HL-60 (cell line): ENCODE measurements around the gene DAB2IP.

Experiments
- DNase-seq, 2 experiments: peaks; one replicate each; pipeline ENCODE4 v3.0.0-alpha.2; 2010 to 2020; ENCODE audit warnings: low read depth in 1 of 2, low spot score in 1 of 2
- H3K27ac ChIP-seq: fragments of 250-450 bp; sonication (Bioruptor Pico); replicated peaks from 2 replicates; pipeline ENCODE4 v1.5.1; 2020; ENCODE audit warnings: mild to moderate bottlenecking, moderate library complexity
- H3K27me3 ChIP-seq: fragments of 250-450 bp; sonication (Bioruptor Pico); 2 replicates; pipeline ENCODE4 v1.5.1; 2021; ENCODE audit warnings: mild to moderate bottlenecking, moderate library complexity; ENCODE audit not compliant: insufficient read depth, poor library complexity, severe bottlenecking
- H3K4me3 ChIP-seq: replicated peaks from 2 replicates; pipeline ENCODE4 v1.5.1; 2011; ENCODE audit warnings: mild to moderate bottlenecking, control low read depth, low read length; ENCODE audit not compliant: insufficient read depth
- GABPA ChIP-seq: IDR thresholded peaks from 2 replicates; pipeline ENCODE4 v1.6.1; 2012; ENCODE audit warnings: low read depth
- POLR2AphosphoS5 ChIP-seq: IDR thresholded peaks from 2 replicates; pipeline ENCODE4 v1.6.1; 2012; ENCODE audit warnings: low read depth
- SPI1 ChIP-seq: IDR thresholded peaks from 2 replicates; pipeline ENCODE4 v1.6.1; 2012; ENCODE audit warnings: low read depth, mild to moderate bottlenecking, borderline replicate concordance
- TF ChIP-seq, protein P1 (sequence below): IDR thresholded peaks from one replicate; pipeline ENCODE4 v1.5.1; 2011; ENCODE audit warnings: low read length, control low read depth, inconsistent platforms; ENCODE audit not compliant: insufficient read depth
- TF ChIP-seq, protein P2 (sequence below): IDR thresholded peaks from 2 replicates; pipeline ENCODE4 v1.6.1; 2012; ENCODE audit warnings: low read depth; ENCODE audit not compliant: insufficient replicate concordance

Gene DAB2IP

GRCh38 chr9:121658166-121658565 is 6.7 kb downstream of the DAB2IP start:
- no peak for DNase-seq
- Histone ChIP-seq H3K4me3 (no peak overlapping the region), H3K27ac (no peak overlapping the region), H3K27me3 (peaks cover 12% of the 10 kb centered on the region)
- TF ChIP-seq, protein P1, sequence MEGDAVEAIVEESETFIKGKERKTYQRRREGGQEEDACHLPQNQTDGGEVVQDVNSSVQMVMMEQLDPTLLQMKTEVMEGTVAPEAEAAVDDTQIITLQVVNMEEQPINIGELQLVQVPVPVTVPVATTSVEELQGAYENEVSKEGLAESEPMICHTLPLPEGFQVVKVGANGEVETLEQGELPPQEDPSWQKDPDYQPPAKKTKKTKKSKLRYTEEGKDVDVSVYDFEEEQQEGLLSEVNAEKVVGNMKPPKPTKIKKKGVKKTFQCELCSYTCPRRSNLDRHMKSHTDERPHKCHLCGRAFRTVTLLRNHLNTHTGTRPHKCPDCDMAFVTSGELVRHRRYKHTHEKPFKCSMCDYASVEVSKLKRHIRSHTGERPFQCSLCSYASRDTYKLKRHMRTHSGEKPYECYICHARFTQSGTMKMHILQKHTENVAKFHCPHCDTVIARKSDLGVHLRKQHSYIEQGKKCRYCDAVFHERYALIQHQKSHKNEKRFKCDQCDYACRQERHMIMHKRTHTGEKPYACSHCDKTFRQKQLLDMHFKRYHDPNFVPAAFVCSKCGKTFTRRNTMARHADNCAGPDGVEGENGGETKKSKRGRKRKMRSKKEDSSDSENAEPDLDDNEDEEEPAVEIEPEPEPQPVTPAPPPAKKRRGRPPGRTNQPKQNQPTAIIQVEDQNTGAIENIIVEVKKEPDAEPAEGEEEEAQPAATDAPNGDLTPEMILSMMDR: no peak
- TF ChIP-seq GABPA (no peak), POLR2AphosphoS5 (no peak), SPI1 (no peak)
- TF ChIP-seq, protein P2, sequence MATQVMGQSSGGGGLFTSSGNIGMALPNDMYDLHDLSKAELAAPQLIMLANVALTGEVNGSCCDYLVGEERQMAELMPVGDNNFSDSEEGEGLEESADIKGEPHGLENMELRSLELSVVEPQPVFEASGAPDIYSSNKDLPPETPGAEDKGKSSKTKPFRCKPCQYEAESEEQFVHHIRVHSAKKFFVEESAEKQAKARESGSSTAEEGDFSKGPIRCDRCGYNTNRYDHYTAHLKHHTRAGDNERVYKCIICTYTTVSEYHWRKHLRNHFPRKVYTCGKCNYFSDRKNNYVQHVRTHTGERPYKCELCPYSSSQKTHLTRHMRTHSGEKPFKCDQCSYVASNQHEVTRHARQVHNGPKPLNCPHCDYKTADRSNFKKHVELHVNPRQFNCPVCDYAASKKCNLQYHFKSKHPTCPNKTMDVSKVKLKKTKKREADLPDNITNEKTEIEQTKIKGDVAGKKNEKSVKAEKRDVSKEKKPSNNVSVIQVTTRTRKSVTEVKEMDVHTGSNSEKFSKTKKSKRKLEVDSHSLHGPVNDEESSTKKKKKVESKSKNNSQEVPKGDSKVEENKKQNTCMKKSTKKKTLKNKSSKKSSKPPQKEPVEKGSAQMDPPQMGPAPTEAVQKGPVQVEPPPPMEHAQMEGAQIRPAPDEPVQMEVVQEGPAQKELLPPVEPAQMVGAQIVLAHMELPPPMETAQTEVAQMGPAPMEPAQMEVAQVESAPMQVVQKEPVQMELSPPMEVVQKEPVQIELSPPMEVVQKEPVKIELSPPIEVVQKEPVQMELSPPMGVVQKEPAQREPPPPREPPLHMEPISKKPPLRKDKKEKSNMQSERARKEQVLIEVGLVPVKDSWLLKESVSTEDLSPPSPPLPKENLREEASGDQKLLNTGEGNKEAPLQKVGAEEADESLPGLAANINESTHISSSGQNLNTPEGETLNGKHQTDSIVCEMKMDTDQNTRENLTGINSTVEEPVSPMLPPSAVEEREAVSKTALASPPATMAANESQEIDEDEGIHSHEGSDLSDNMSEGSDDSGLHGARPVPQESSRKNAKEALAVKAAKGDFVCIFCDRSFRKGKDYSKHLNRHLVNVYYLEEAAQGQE: no peak

GRCh38 chr9:121658591-121658990 is 7.2 kb downstream of the DAB2IP start:
- H3K27ac ChIP-seq: no peak overlapping the region
- H3K4me3 ChIP-seq: no peak overlapping the region
- H3K27me3 ChIP-seq: peaks cover 8% of the 10 kb centered on the region
- TF ChIP-seq POLR2AphosphoS5: no peak
- no peak for TF ChIP-seq SPI1
- TF ChIP-seq, protein P2: no peak
- no peak for TF ChIP-seq GABPA
- TF ChIP-seq, protein P1: no peak
- no peak for DNase-seq

GRCh38 chr9:121660367-121660766 is 8.9 kb downstream of the DAB2IP start:
- DNase-seq: no peak
- TF ChIP-seq GABPA: no peak
- TF ChIP-seq, protein P2: no peak
- no peak for TF ChIP-seq POLR2AphosphoS5
- TF ChIP-seq SPI1: no peak
- TF ChIP-seq, protein P1: no peak

More at GRCh38 chr9:121660367-121660766, 8.9 kb downstream of the DAB2IP start:
- Histone ChIP-seq H3K4me3 (no peak overlapping the region), H3K27ac (no peak overlapping the region), H3K27me3 (peaks cover 12% of the 10 kb centered on the region)
